Right renal cortex interstitium (tissue), 3 donors: ENCODE measurements around the gene MAMDC4. TPM values are rescaled to one million over a fixed set of nuclear protein-coding genes. Genes with fewer than 3 reads are reported as not detected.

Experiments used
- DNase-seq, 3 donors: peaks; one replicate each; pipeline ENCODE4 v3.0.0-alpha.2; 2013; ENCODE audit warnings: low read depth in 3 of 3, low spot score in 2 of 3
- polyA plus RNA-seq, 3 donors: library from polyadenylated mRNA; unstranded; fragments of 120-200 nt; gene quantifications; one replicate each; pipeline ENCODE4 v1.2.1, GENCODE V29; 2013; ENCODE audit not compliant: insufficient read length in 3 of 3

Gene MAMDC4
- polyA plus RNA-seq, 3 donors, result 3.1 to 4.6 (median 4.3) TPM

GRCh38 chr9:136848393-136849037, 3.6 kb upstream of the MAMDC4 start:
- no peak for DNase-seq

GRCh38 chr9:136849038-136849959, 2.8 kb upstream of the MAMDC4 start, which contains the start of gene PHPT1:
TSS of gene PHPT1 (plus strand) at chr9:136849409. CDS start at chr9:136849431, 22 bp downstream.
- peak; percentile 92 to 96 (median 95) for DNase-seq

- DNase-seq, result no peak
These were observed 1.9 kb upstream of the MAMDC4 start for GRCh38 chr9:136849960-136850865.

- no peak for DNase-seq
These were observed 1.0 kb upstream of the MAMDC4 start for GRCh38 chr9:136850866-136851775.

GRCh38 chr9:136852664-136853595, 784 bp downstream of the MAMDC4 start:
- DNase-seq, result no peak

DNA sequence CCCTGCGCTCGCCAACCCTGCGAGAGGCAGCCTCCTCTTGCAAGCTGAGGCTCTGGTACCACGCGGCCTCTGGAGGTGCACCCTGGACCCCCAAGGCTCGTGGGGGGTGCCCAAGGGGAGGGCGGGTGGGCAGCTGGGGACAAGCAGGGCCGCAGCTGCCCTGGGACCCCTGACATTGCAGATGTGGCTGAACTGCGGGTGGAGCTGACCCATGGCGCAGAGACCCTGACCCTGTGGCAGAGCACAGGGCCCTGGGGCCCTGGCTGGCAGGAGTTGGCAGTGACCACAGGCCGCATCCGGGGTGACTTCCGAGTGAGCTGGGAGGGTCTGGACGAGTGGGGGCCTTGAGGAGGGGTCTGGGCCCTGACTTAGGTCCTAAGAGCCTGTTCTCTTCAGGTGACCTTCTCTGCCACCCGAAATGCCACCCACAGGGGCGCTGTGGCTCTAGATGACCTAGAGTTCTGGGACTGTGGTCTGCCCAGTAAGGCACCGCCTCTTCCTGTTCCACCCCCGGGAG, 1.5 kb downstream of the MAMDC4 start:
- DNase-seq, result no peak

DNA sequence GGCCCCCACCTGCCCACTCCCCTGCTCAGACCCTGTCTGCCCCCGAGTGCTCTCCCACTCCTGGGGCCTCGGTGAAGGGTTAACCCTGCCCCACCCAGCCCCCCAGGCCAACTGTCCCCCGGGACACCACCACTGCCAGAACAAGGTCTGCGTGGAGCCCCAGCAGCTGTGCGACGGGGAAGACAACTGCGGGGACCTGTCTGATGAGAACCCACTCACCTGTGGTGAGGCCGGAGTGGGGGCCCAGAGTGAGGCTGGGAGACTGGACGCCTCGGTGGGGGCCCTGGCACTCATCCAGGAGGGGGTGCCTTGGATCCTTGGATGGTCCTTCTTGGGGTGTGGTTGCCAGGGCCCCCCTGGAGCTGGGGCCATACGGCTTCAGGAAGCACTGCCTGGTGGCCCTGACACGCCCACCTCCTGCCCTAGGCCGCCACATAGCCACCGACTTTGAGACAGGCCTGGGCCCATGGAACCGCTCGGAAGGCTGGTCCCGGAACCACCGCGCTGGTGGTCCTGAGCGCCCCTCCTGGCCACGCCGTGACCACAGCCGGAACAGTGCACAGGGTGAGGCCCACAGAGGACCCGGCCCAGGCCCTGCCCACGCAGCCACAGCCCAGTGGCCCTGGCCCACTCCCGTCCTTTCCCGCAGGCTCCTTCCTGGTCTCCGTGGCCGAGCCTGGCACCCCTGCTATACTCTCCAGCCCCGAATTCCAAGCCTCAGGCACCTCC, 2.1 kb downstream of the MAMDC4 start:
- no peak for DNase-seq

GRCh38 chr9:136854842-136855460, 2.8 kb downstream of the MAMDC4 start:
- no peak for DNase-seq

- no peak for DNase-seq
These were observed 3.4 kb downstream of the MAMDC4 start for GRCh38 chr9:136855461-136856078.

- DNase-seq, result no peak
These were observed 3.9 kb downstream of the MAMDC4 start for GRCh38 chr9:136856079-136856476.

- no peak for DNase-seq
These were observed 4.5 kb downstream of the MAMDC4 start for GRCh38 chr9:136856541-136857141.

DNA sequence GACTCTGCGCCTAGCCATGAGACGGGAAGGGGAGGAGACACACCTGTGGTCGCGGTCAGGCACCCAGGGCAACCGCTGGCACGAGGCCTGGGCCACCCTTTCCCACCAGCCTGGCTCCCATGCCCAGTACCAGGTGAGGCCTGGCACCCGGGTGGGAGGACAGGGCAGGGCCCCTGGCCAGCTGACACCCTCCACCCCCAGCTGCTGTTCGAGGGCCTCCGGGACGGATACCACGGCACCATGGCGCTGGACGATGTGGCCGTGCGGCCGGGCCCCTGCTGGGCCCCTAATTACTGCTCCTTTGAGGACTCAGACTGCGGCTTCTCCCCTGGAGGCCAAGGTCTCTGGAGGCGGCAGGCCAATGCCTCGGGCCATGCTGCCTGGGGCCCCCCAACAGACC, 5.0 kb downstream of the MAMDC4 start:
- DNase-seq, result no peak

- DNase-seq, result no peak
These were observed 5.7 kb downstream of the MAMDC4 start for GRCh38 chr9:136857581-136858412.

DNA sequence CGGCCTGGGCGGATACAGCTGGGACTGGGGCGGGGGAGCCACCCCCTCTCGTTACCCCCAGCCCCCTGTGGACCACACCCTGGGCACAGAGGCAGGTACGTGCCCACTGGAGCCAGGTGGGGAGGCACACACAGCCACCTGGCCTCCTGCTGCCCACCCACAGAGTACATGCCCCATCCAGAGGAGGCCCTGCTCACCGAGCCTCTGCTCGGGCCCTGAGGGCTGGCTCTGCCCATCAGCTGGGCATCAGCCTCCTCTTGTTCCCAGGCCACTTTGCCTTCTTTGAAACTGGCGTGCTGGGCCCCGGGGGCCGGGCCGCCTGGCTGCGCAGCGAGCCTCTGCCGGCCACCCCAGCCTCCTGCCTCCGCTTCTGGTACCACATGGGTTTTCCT, 6.3 kb downstream of the MAMDC4 start:
- DNase-seq, result no peak

DNA sequence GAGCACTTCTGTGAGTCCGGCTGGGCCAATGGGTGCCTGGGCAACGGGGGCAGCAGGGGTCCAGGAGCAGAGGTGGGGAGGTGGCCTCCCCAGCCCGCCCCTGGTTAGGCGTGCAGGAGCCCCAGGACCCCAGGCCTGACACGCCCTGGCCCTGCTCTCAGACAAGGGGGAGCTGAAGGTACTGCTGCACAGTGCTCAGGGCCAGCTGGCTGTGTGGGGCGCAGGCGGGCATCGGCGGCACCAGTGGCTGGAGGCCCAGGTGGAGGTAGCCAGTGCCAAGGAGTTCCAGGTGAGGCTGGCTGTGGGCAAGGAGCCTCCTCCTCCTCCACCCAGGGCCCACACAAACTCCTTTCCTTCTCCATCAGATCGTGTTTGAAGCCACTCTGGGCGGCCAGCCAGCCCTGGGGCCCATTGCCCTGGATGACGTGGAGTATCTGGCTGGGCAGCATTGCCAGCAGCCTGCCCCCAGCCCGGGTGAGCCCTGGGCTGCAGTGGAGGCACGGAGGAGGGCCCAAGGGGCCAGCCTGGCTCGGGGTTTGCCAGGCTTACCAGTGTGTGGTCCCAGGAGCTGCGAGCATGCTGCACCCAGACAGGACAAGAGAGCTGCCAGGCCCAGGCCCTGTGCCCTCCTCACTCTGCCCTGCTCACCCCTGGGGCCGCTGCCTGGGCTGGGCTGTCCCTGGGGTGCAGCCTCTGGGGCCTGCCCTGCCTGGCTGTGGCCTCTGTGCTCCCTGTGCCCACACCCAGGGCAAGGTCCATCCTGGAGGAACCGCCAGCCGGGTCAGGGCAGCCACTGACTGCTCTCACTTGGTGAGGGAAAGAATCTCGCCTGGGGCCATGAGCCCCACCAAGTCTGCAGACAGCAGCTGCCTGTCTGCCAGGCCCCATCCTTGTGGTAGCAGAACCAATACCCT, 7.0 kb downstream of the MAMDC4 start:
- DNase-seq, result no peak
